Stimulated activated CD4-positive, alpha-beta T cell treated with anti-CD3 and anti-CD28 coated beads, TNF-alpha, amount 100 ng/mL, for 48 hours (primary cell): ENCODE data around the gene NUDT14.

Experiments used
- DNase-seq, 3 donors: peaks; one replicate each; pipeline ENCODE4 v3.0.0-alpha.2; 2020; ENCODE audit warnings: low read depth in 3 of 3

NUDT14 gene

GRCh38 chr14:105212541-105213300 lies 31.6 kb upstream of the NUDT14 start:
- DNase-seq: no peak

DNA sequence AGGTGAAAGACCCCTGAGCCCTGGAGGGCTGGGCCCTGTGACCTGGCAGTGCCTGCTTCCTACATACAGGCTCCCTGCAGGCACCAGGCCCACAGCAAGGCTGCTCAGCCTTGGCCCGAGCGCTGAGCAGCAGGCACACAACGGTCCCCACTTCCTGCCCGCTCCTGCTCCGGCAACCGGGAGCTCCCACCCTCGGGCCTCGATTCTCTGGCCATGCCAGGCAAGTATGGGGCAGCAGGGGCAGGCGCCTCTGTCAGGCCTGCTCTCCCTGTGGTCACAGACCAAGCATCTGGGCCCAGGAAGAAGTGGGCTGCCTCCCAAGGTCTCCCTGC lies 30.6 kb upstream of the NUDT14 start:
- DNase-seq: no peak

GRCh38 chr14:105211086-105211757 lies 30.1 kb upstream of the NUDT14 start:
- no peak for DNase-seq

DNA sequence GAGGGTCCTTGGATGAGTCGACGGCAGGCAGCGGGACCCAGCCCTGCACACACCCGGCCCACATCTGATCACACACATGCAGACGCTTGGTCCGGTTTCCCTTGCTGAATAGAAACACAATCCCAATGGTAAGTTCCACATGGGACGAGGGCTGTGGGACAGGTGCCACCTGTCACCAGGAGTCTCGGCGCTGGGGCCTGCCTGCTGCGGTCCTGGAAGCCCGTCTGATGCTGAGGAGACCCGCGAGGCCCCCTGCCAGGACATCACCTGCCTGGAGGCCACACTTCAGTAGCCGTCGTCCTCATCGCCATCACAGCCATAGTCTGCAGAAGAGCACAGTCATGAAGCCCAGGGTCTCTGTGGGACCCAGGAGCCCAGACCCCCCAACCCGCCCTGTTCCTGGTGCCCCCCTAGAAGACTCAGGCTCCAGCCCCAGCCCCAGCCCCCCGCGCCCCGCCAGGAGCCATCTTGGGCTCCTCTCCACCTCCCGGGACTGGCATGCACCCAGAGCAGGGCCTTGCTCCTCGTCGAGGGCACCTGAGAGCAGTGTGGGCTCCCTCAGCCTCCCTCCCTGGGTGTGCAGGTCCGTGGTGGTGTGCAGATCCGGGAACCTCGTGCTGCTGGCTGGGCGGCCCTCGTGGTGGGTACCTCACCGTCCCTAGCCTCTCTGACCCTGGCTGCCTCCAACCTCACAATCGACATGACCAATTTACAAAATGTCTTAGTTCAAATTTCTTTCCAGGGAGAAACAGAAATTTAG lies 29.3 kb upstream of the NUDT14 start:
- DNase-seq: no peak

DNA sequence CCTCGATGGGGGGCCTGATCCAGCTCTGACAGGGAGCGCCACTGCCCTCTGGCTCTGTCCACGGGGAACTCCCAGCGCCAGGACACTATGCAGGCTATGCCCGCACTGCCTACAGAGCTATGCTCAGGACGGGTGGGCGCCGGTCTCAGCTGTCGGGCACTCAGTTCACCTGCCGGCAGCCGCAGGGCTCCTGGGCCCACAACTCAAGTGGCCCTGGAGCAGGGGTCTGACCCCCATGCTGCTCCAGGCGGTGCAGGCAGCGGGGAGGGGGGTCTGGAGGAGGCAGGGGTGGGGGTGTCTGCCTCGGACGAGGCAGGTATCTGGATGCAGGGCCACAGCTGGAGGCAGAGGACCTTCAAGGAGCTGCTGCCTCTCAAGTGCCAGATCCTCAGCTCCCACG lies 28.5 kb upstream of the NUDT14 start:
- no peak for DNase-seq

- DNase-seq: no peak
Observed at GRCh38 chr14:105209091-105209490, 28.0 kb upstream of the NUDT14 start.

- DNase-seq: no peak
Observed at GRCh38 chr14:105208738-105209075, 27.6 kb upstream of the NUDT14 start.

GRCh38 chr14:105207996-105208737 lies 27.1 kb upstream of the NUDT14 start:
- no peak for DNase-seq

- DNase-seq: no peak
Observed at GRCh38 chr14:105207460-105207901, 26.4 kb upstream of the NUDT14 start.

DNA sequence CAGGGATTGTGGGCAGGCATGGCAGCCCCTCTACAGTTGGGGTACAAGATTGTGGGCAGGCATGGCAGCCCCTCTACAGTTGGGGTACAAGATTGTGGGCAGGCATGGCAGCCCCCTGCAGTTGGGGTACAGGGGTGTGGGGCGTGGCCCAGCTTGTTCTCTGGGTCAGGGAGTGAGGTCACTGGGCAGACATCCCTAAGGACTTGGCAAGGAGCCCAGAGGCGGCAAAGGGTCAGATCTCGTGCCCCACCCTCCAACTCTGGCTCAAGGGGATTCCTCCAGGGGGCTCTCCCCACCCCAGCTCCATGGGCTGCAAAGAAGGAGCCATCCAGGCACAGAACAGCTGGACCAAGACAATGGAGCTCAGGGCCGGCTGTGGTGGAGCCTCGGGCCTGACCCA lies 25.8 kb upstream of the NUDT14 start:
- DNase-seq: no peak

GRCh38 chr14:105205673-105206208 lies 24.6 kb upstream of the NUDT14 start:
- no peak for DNase-seq

GRCh38 chr14:105204931-105205672 lies 24.0 kb upstream of the NUDT14 start:
- DNase-seq: no peak

DNA sequence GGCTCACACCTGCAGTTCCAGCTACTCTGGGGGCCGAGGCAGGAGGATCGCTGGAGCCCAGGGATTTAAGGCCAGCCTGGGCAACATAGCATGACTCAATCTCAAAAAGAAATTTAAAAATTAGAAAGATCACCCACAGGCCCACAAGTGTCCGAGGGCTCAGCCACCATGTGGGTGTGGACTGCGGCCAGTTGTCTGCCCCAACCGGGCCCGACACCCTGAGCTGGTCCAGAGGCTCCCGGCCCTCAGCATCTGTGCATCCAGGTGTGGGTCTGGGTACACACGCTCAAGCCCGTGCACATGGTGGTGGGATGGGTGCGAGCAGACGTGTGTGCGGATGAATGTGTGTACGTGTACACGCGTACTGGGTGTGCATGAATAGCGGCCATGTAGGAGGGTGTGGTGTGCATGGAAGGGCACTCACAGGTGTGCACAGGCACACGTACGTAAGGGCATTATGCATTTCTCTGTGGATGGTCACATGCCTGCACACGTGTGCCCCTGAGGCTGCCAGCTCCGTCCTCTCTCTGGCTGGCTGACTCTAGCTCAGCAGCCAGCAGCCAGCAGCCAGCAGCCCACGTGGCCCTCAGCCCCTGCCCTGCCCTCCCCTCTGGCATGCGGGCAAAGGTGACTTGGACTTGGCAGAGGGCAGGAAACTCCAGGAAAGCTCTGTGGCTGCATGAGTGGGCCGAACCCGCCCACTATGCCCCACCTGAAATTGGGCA lies 23.3 kb upstream of the NUDT14 start:
- DNase-seq: no peak

GRCh38 chr14:105203701-105204100 lies 22.6 kb upstream of the NUDT14 start:
- DNase-seq: no peak

- DNase-seq: peak; percentile 24 to 56 (median 33)
Observed at GRCh38 chr14:105203057-105203531, 22.0 kb upstream of the NUDT14 start.

DNA sequence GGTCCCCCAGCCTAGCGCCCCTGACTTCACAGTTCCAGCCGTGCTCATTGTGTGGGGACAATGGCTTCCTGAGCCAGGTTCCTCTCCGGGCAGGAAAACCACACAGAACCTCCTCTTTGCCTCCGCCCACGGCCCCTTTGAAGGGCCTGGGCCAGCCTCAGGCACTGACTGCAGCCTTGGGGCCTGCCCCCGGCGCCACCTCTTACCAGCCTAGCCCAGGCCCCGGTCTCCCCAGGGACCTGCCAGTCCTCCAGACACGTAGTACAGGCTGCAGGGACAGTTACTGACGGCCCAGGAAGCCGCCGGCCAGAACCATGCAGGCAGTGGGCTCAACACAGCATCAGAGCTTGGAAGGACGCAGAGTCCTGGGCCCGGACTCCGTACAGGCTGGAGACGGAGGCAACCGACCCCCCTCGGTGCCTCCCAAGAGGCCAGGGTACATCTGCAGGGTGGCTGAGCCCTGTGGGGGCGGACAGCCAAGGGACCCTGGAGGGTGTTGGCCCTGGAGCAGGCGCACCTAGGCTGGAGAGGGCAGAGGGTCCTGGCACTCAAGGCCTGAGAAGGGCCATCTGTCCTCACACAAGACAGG lies 20.9 kb upstream of the NUDT14 start:
- DNase-seq: peak in 1 of 3 donors; percentile 32

- no peak for DNase-seq
Observed at GRCh38 chr14:105201156-105201924, 20.2 kb upstream of the NUDT14 start.

- no peak for DNase-seq
Observed at GRCh38 chr14:105200641-105201040, 19.5 kb upstream of the NUDT14 start.

DNA sequence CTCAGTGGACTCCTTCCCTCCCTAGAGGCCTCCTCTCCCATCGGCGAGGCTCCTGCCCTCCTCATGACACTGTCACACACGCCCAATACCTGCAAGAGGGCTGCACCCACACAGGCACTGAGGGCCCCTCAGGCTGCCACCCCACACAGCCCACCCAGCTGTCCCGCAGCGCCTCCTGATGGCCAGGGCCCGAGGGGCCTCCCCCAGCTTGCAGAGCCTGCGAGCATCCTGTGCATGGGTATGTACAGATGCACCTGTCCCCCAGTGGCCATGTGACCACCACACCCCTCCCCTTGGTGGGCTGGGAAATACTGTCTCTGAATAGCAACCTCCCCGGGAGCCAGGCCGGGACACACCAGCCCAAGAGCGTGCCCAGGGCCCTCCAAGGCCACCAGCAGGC lies 19.0 kb upstream of the NUDT14 start:
- DNase-seq: no peak
